Pancreas (tissue), 10 donors: ENCODE data around the gene YWHAB. TPM values are rescaled to one million over a fixed set of nuclear protein-coding genes. Genes with fewer than 3 reads are reported as not detected.

Experiments
- ATAC-seq, 4 donors: fragments of 200-7000 bp; cut with Tn5 transposase; one replicate each; pipeline versions ENCODE4 v1.8.0 to v1.9.1; 2020; ENCODE audit warnings: mild to moderate bottlenecking in 4 of 4, moderate library complexity in 4 of 4
- DNase-seq, 6 donors: peaks; one replicate each; pipeline ENCODE4 v3.0.0-alpha.2; 2020
- FAIRE-seq: peaks from 2 replicates; lab custom pipeline; 2012; peaks lifted over from hg19 to GRCh38; lab: Jason Lieb, UNC
- H3K27ac ChIP-seq, 4 donors: fragments of 200-600 bp; sonication (generic); 1 replicate in 3 of 4; 2 replicates in 1 of 4; pipeline versions ENCODE4 v1.5.0 to v1.8.0; 2020
- H3K27me3 ChIP-seq, 4 donors: fragments of 200-600 bp; one replicate each; pipeline ENCODE4 v1.8.0; 2021
- H3K36me3 ChIP-seq, 3 donors: fragments of 200-600 bp; sonication (generic) in 1 of 3; one replicate each; pipeline versions ENCODE4 v1.5.0 to v1.8.0; 2020 to 2021
- H3K4me1 ChIP-seq, 3 donors: fragments of 200-600 bp; one replicate each; pipeline ENCODE4 v1.8.0; 2021
- H3K4me3 ChIP-seq, 4 donors: fragments of 200-600 bp; sonication (generic) in 2 of 4; one replicate each; pipeline versions ENCODE4 v1.5.0 to v1.8.0; 2020 to 2021
- H3K9me3 ChIP-seq, 4 donors: fragments of 200-600 bp; one replicate each; pipeline ENCODE4 v1.8.0; 2021
- CTCF ChIP-seq, 4 donors: fragments of 200-600 bp; sonication (generic) in 3 of 4; IDR thresholded peaks; one replicate each; pipeline versions ENCODE4 v1.5.0 to v1.8.0; 2021; ENCODE audit warnings: antibody characterized with exemption in 4 of 4
- WGBS, 2 donors: extraction: QIAGEN DNeasy Blood & Tissue Kit; methylation state at CpG; one replicate each; pipeline ENCODE4 v1.1.7; 2013; 5-methylcytosine and 5-hydroxymethylcytosine counted together
- intact Hi-C, 3 donors: fragments of 100-400 bp; cut with DNase I; formaldehyde crosslinking; loops; one replicate each; pipeline versions ENCODE4 v1.11.1 to v1.14.2; 2022
- polyA plus RNA-seq, 2 donors: library from polyadenylated mRNA; stranded (reverse); fragments of 200-250 nt; gene quantifications; one replicate each; pipeline ENCODE4 v1.2.3, GENCODE V29; 2013
- total RNA-seq, 6 donors: library from RNA; stranded (reverse); fragmentation: NEBNext Ultra II Directional in 4 of 6; extraction: Animal tissue kit (Norgen Biotek cat#: 25700) in 4 of 6; gene quantifications; one replicate each; pipeline versions ENCODE4 v1.2.1 to v1.2.4, GENCODE V29; 2021 to 2023
- donor health status: healthy with polysubstance abuse.
- donor health status: DM: no; HTN: no; CAD: no; lungs with moderate emphysema.
- donor health status: DM: no; HTN: no; CAD: no.
- donor health status: control.
- donor health status: control.
- donor health status: Bipolar disorder and iron deficiency.
- donor health status: DM: yes; HTN: yes; CAD: no.
- donor health status: DM: no; HTN: no; CAD: no.
- donor health status: DM: no; HTN: no; CAD: no.
- donor health status: DM: yes; HTN: yes; CAD: no.

The YWHAB gene
- total and polyA plus RNA-seq, 8 donors: 17.9 to 87.3 (median 46.2) TPM

GRCh38 chr20:44941120-44941691 lies 55.7 kb downstream of the YWHAB start:
- intact Hi-C loops: no loop called here
- Histone ChIP-seq H3K9me3 (no peaks in the 10 kb centered on the region), H3K36me3 (peaks cover 0 to 49% (median 9%) of the 10 kb centered on the region in 3 donors), H3K4me3 (no peak overlapping the region), H3K27ac (no peak overlapping the region), H3K27me3 (no peaks in the 10 kb centered on the region), H3K4me1 (no peaks in the 10 kb centered on the region)
- TF ChIP-seq CTCF (IDR thresholded peaks at IDR 0.05): no peak
- FAIRE-seq (no peak), DNase-seq (no peak), ATAC-seq (no peak)
- WGBS, 2 donors: 83 to 92% methylated on average over 7 of the region's 7 CpGs

- TF ChIP-seq CTCF (IDR thresholded peaks at IDR 0.05): no peak
- no peak overlapping the region for H3K27ac ChIP-seq
- no peak for FAIRE-seq
- intact Hi-C loops: no loop called here
- H3K9me3 ChIP-seq: no peaks in the 10 kb centered on the region
- no peak overlapping the region for H3K4me3 ChIP-seq
- WGBS, 2 donors: 84 to 88% methylated on average over 4 of the region's 4 CpGs
- H3K4me1 ChIP-seq: no peaks in the 10 kb centered on the region
- peaks cover 0 to 49% (median 9%) of the 10 kb centered on the region in 3 donors for H3K36me3 ChIP-seq
- ATAC-seq: no peak
- H3K27me3 ChIP-seq: no peaks in the 10 kb centered on the region
- no peak for DNase-seq
Measured at GRCh38 chr20:44942264-44942973, 56.9 kb downstream of the YWHAB start.

GRCh38 chr20:44943828-44944227 lies 58.3 kb downstream of the YWHAB start:
- intact Hi-C loops: no loop called here
- Histone ChIP-seq H3K4me3 (no peak overlapping the region), H3K9me3 (no peaks in the 10 kb centered on the region), H3K36me3 (peaks cover 0 to 56% (median 9%) of the 10 kb centered on the region in 3 donors), H3K4me1 (no peaks in the 10 kb centered on the region), H3K27ac (no peak overlapping the region), H3K27me3 (no peaks in the 10 kb centered on the region)
- no peak for DNase-seq
- WGBS, 2 donors: 82 to 84% methylated on average over 4 of the region's 4 CpGs
- TF ChIP-seq CTCF (IDR thresholded peaks at IDR 0.05): no peak
- no peak for ATAC-seq
- FAIRE-seq: no peak

- WGBS, 2 donors: 83 to 84% methylated on average over 6 of the region's 6 CpGs
- no peaks in the 10 kb centered on the region for H3K9me3 ChIP-seq
- FAIRE-seq (no peak), ATAC-seq (no peak), DNase-seq (no peak)
- H3K4me3 ChIP-seq: no peak overlapping the region
- H3K36me3 ChIP-seq: peaks cover 0 to 62% (median 9%) of the 10 kb centered on the region in 3 donors
- H3K4me1 ChIP-seq: no peaks in the 10 kb centered on the region
- H3K27ac ChIP-seq: no peak overlapping the region
- intact Hi-C loops: no loop called here
- no peaks in the 10 kb centered on the region for H3K27me3 ChIP-seq
- TF ChIP-seq CTCF (IDR thresholded peaks at IDR 0.05): no peak
Measured at GRCh38 chr20:44945261-44945660, 59.8 kb downstream of the YWHAB start.
